SK-N-SH (cell line): ENCODE measurements around the gene N4BP2L2. TPM values are rescaled to one million over a fixed set of nuclear protein-coding genes. Genes with fewer than 3 reads are reported as not detected.

Experiments used
- CTCF ChIA-PET: fragments of 300-600, 350-600 bp; formaldehyde crosslinking; extraction: SDS; loops from one replicate; lab custom pipeline; 2021; lab: Yijun Ruan, JAX
- POLR2A ChIA-PET: fragments of 350-600 bp; sonication (Branson Sonifier 250); formaldehyde crosslinking; extraction: SDS; loops from one replicate; lab custom pipeline; 2020; ENCODE audit warnings: antibody characterized with exemption, inconsistent platforms; lab: Yijun Ruan, JAX
- DNase-seq: peaks from one replicate; pipeline ENCODE4 v3.0.0; 2012
- H2AFZ ChIP-seq: fragments of 200-600 bp; sonication (generic); 2 replicates; pipeline ENCODE4 v1.8.1; 2016; ENCODE audit warnings: antibody characterized with exemption, mild to moderate bottlenecking, low read depth
- H3F3A ChIP-seq: fragments of 200-600 bp; sonication (generic); replicated peaks from 2 replicates; pipeline ENCODE3; 2016; ENCODE audit warnings: antibody characterized with exemption, mild to moderate bottlenecking; ENCODE audit not compliant: insufficient read depth
- H3K27ac ChIP-seq, 2 experiments: fragments of 200-500 bp in 1 of 2; fragments of 200-600 bp in 1 of 2; sonication (Bioruptor generic) in 1 of 2; sonication (generic), shearing (Covaris generic) in 1 of 2; 2 replicates each; pipeline versions ENCODE4 v1.5.1 to v1.6.1; 2014 to 2016; ENCODE audit warnings: low read depth in 2 of 2, inconsistent platforms in 1 of 2, low read length in 1 of 2, mild to moderate bottlenecking in 1 of 2, mixed read lengths in 1 of 2
- H3K27me3 ChIP-seq: fragments of 200-600 bp; sonication (generic), shearing (Covaris generic); 2 replicates; pipeline ENCODE4 v1.6.1; 2016; ENCODE audit warnings: mixed run types; ENCODE audit not compliant: insufficient read depth
- H3K36me3 ChIP-seq, 2 experiments: fragments of 200-500 bp in 1 of 2; fragments of 200-600 bp in 1 of 2; sonication (Bioruptor generic) in 1 of 2; sonication (generic) in 1 of 2; replicated peaks in 1 of 2; 2 replicates each; pipeline versions ENCODE3 to v1.5.1; 2014 to 2016; ENCODE audit warnings: low read length in 1 of 2, mild to moderate bottlenecking in 1 of 2; ENCODE audit not compliant: insufficient read depth in 2 of 2, control insufficient read depth in 1 of 2
- H3K4me1 ChIP-seq, 2 experiments: fragments of 200-500 bp in 1 of 2; fragments of 200-600 bp in 1 of 2; sonication (Bioruptor generic) in 1 of 2; sonication (generic), shearing (Covaris generic) in 1 of 2; 2 replicates each; pipeline versions ENCODE4 v1.5.1 to v1.6.1; 2014 to 2016; ENCODE audit warnings: low read depth in 1 of 2, low read length in 1 of 2, mixed run types in 1 of 2; ENCODE audit not compliant: insufficient read depth in 2 of 2, control insufficient read depth in 1 of 2
- H3K4me2 ChIP-seq: fragments of 200-600 bp; sonication (generic), shearing (Covaris generic); 2 replicates; pipeline ENCODE4 v1.6.1; 2017; ENCODE audit warnings: mixed run types
- H3K4me3 ChIP-seq, 2 experiments: fragments of 200-500 bp in 1 of 2; fragments of 200-600 bp in 1 of 2; sonication (Bioruptor generic) in 1 of 2; sonication (generic), shearing (Covaris generic) in 1 of 2; 2 replicates each; pipeline versions ENCODE4 v1.5.1 to v1.8.1; 2014 to 2016; ENCODE audit warnings: low read depth in 2 of 2, inconsistent platforms in 1 of 2, low read length in 1 of 2, mild to moderate bottlenecking in 1 of 2, mixed read lengths in 1 of 2, moderate library complexity in 1 of 2
- H3K79me2 ChIP-seq: fragments of 200-600 bp; sonication (generic); 2 replicates; pipeline ENCODE4 v1.8.1; 2017; ENCODE audit warnings: mild to moderate bottlenecking; ENCODE audit not compliant: insufficient read depth
- H3K9ac ChIP-seq: fragments of 200-600 bp; sonication (generic); 2 replicates; pipeline ENCODE4 v1.6.1; 2017; ENCODE audit warnings: mixed run types
- H3K9me2 ChIP-seq: fragments of 200-600 bp; sonication (generic); 2 replicates; pipeline ENCODE4 v1.6.1; 2017; ENCODE audit warnings: mixed run types
- H3K9me3 ChIP-seq: fragments of 200-600 bp; sonication (generic); 2 replicates; pipeline ENCODE4 v1.6.1; 2017; ENCODE audit warnings: mixed run types, mild to moderate bottlenecking, moderate library complexity
- H4K20me1 ChIP-seq: fragments of 200-600 bp; sonication (generic); 2 replicates; pipeline ENCODE4 v1.6.1; 2017; ENCODE audit warnings: mild to moderate bottlenecking, mixed run types; ENCODE audit not compliant: insufficient read depth
- ELF1 ChIP-seq: IDR thresholded peaks from 2 replicates; pipeline ENCODE4 v1.4.0; 2012
- EP300 ChIP-seq, 2 experiments: IDR thresholded peaks; 2 replicates each; pipeline versions ENCODE4 v1.4.0 to v1.6.1; 2012; ENCODE audit warnings: borderline replicate concordance in 1 of 2, low read depth in 1 of 2, low read length in 1 of 2
- EZH2phosphoT487 ChIP-seq: fragments of 200-600 bp; sonication (generic); IDR thresholded peaks from 2 replicates; pipeline ENCODE4 v1.6.1; 2017; ENCODE audit warnings: low read depth, mixed run types, mild to moderate bottlenecking, antibody characterized with exemption, moderate library complexity, borderline replicate concordance
- FOSL2 ChIP-seq: IDR thresholded peaks from 2 replicates; pipeline ENCODE4 v1.4.0; 2012; ENCODE audit warnings: low read depth, mild to moderate bottlenecking, moderate library complexity, borderline replicate concordance
- GABPA ChIP-seq: IDR thresholded peaks from 2 replicates; pipeline ENCODE4 v1.4.0; 2012; ENCODE audit warnings: low read depth, mild to moderate bottlenecking
- GATA2 ChIP-seq: sonication (generic); formaldehyde crosslinking; IDR thresholded peaks from 2 replicates; pipeline ENCODE4 v1.5.0; 2020; ENCODE audit warnings: mild to moderate bottlenecking, missing genetic modification reagents
- JUND ChIP-seq: IDR thresholded peaks from 2 replicates; pipeline ENCODE4 v1.4.0; 2012
- MEF2A ChIP-seq: IDR thresholded peaks from 2 replicates; pipeline ENCODE4 v1.4.0; 2012; ENCODE audit warnings: low read depth, borderline replicate concordance
- MXI1 ChIP-seq: IDR thresholded peaks from 2 replicates; pipeline ENCODE4 v1.6.1; 2012; ENCODE audit warnings: mild to moderate bottlenecking, low read depth, low read length, improper control_type of control experiment
- NFIC ChIP-seq: IDR thresholded peaks from 2 replicates; pipeline ENCODE4 v1.4.0; 2012; ENCODE audit warnings: borderline replicate concordance
- NRF1 ChIP-seq: IDR thresholded peaks from 2 replicates; pipeline ENCODE4 v1.6.1; 2012; ENCODE audit warnings: low read depth, mild to moderate bottlenecking, low read length
- POLR2AphosphoS5 ChIP-seq: IDR thresholded peaks from 2 replicates; pipeline ENCODE4 v1.6.1; 2012; ENCODE audit warnings: low read depth, low read length
- RAD21 ChIP-seq: IDR thresholded peaks from 2 replicates; pipeline ENCODE4 v1.6.1; 2012; ENCODE audit warnings: mild to moderate bottlenecking, low read length
- RCOR1 ChIP-seq: fragments of 150-350 bp; IDR thresholded peaks from 2 replicates; pipeline ENCODE4 v1.6.1; 2017; ENCODE audit warnings: antibody characterized with exemption, low read length
- RFX5 ChIP-seq: IDR thresholded peaks from 2 replicates; pipeline ENCODE4 v1.6.1; 2012; ENCODE audit warnings: mild to moderate bottlenecking, improper control_type of control experiment, low read length
- SIN3A ChIP-seq: IDR thresholded peaks from 2 replicates; pipeline ENCODE4 v1.6.1; 2012; ENCODE audit warnings: low read depth, mild to moderate bottlenecking, low read length, moderate library complexity, borderline replicate concordance
- SMC3 ChIP-seq: IDR thresholded peaks from 2 replicates; pipeline ENCODE4 v1.6.1; 2012; ENCODE audit warnings: low read depth, low read length, improper control_type of control experiment
- TAF1 ChIP-seq: IDR thresholded peaks from 2 replicates; pipeline ENCODE4 v1.6.1; 2012; ENCODE audit warnings: low read depth, mild to moderate bottlenecking, low read length, moderate library complexity, borderline replicate concordance
- TEAD4 ChIP-seq: IDR thresholded peaks from 2 replicates; pipeline ENCODE4 v1.4.0; 2012; ENCODE audit warnings: mild to moderate bottlenecking, borderline replicate concordance; ENCODE audit not compliant: insufficient read depth
- WGBS: methylation state at CpG from one replicate; pipeline ENCODE4 v1.1.6; 2017; ENCODE audit warnings: low lambda C conversion rate; 5-methylcytosine and 5-hydroxymethylcytosine counted together
- polyA plus RNA-seq, 3 experiments: library from polyadenylated mRNA; depleted of rRNA; stranded (reverse); fragments of >200 nt; gene quantifications; 2 replicates each; pipeline ENCODE4 v1.2.3, GENCODE V29; 2012
- TF ChIP-seq, protein P1 (sequence below): fragments of 150-350 bp; IDR thresholded peaks from 2 replicates; pipeline ENCODE4 v1.6.1; 2017; ENCODE audit warnings: antibody characterized with exemption, low read length, low read depth, borderline replicate concordance
- TF ChIP-seq, protein P2 (sequence below): fragments of 200-600 bp; sonication (generic); IDR thresholded peaks from 2 replicates; pipeline ENCODE4 v1.6.1; 2017; ENCODE audit warnings: antibody characterized with exemption, mild to moderate bottlenecking, moderate library complexity
- TF ChIP-seq, protein P3 (sequence below): IDR thresholded peaks from 2 replicates; pipeline ENCODE4 v1.4.0; 2012; ENCODE audit warnings: low read depth
- TF ChIP-seq, protein P4 (sequence below): IDR thresholded peaks from 2 replicates; pipeline ENCODE4; 2012

Gene N4BP2L2
- polyA plus RNA-seq, 1 of the 3 experiments (the other 2 are of a cell fraction): 16.0 TPM

DNA sequence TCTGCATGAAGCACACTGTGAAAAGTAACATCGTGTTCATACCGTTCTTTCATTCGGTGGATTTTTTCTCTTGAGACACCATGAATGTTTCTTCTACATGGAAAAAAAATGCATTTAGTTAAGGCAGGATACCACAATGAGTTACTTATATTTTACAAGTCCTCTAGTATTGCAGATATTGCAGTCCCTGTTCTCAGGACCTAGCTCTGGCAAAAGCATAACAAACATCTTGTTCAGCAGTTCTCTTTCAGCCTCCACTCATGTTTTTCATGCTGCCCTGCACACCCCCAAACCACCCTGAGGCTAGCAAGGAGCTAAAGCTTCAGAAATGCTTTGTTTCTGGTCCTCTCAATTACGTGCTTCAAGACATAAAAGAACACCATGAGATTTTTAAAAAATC lies 135.5 kb downstream of the N4BP2L2 start:
- 98% methylated on average over 4 of the region's 4 CpGs for WGBS
- H3K4me2 ChIP-seq: no peak overlapping the region
- ChIA-PET CTCF (no interaction called here), POLR2A (no interaction called here)
- H3K4me1 ChIP-seq: no peaks in the 10 kb centered on the region
- H4K20me1 ChIP-seq: no peaks in the 10 kb centered on the region
- H3K9ac ChIP-seq: no peak overlapping the region
- H3K27me3 ChIP-seq: no peaks in the 10 kb centered on the region
- DNase-seq: no peak
- H3K9me3 ChIP-seq: no peaks in the 10 kb centered on the region
- H3K9me2 ChIP-seq: no peaks in the 10 kb centered on the region
- H3K4me3 ChIP-seq: no peak overlapping the region
- H2AFZ ChIP-seq: no peak overlapping the region
- no peaks in the 10 kb centered on the region for H3F3A ChIP-seq
- peaks cover 2 to 11% of the 10 kb centered on the region in 2 experiments for H3K36me3 ChIP-seq
- no peak for TF ChIP-seq SMC3
- TF ChIP-seq RFX5: no peak
- TF ChIP-seq, protein P1, sequence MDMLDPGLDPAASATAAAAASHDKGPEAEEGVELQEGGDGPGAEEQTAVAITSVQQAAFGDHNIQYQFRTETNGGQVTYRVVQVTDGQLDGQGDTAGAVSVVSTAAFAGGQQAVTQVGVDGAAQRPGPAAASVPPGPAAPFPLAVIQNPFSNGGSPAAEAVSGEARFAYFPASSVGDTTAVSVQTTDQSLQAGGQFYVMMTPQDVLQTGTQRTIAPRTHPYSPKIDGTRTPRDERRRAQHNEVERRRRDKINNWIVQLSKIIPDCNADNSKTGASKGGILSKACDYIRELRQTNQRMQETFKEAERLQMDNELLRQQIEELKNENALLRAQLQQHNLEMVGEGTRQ: no peak
- TF ChIP-seq, protein P2, sequence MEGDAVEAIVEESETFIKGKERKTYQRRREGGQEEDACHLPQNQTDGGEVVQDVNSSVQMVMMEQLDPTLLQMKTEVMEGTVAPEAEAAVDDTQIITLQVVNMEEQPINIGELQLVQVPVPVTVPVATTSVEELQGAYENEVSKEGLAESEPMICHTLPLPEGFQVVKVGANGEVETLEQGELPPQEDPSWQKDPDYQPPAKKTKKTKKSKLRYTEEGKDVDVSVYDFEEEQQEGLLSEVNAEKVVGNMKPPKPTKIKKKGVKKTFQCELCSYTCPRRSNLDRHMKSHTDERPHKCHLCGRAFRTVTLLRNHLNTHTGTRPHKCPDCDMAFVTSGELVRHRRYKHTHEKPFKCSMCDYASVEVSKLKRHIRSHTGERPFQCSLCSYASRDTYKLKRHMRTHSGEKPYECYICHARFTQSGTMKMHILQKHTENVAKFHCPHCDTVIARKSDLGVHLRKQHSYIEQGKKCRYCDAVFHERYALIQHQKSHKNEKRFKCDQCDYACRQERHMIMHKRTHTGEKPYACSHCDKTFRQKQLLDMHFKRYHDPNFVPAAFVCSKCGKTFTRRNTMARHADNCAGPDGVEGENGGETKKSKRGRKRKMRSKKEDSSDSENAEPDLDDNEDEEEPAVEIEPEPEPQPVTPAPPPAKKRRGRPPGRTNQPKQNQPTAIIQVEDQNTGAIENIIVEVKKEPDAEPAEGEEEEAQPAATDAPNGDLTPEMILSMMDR: no peak
- TF ChIP-seq EZH2phosphoT487: no peak
- no peak for TF ChIP-seq MEF2A
- TF ChIP-seq NRF1: no peak
- TF ChIP-seq TAF1: no peak
- no peak for TF ChIP-seq GATA2
- TF ChIP-seq GABPA: no peak
- no peak for TF ChIP-seq SIN3A
- no peak for TF ChIP-seq MXI1
- no peak for TF ChIP-seq EP300 (IDR thresholded peaks at IDR 0.05; ENCODE audit: borderline replicate concordance in 1 of 2, low read depth in 1 of 2, low read length in 1 of 2)
- TF ChIP-seq, protein P3, sequence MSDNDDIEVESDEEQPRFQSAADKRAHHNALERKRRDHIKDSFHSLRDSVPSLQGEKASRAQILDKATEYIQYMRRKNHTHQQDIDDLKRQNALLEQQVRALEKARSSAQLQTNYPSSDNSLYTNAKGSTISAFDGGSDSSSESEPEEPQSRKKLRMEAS: no peak
- no peaks in the 10 kb centered on the region for H3K79me2 ChIP-seq
- H3K27ac ChIP-seq: no peak overlapping the region

DNA sequence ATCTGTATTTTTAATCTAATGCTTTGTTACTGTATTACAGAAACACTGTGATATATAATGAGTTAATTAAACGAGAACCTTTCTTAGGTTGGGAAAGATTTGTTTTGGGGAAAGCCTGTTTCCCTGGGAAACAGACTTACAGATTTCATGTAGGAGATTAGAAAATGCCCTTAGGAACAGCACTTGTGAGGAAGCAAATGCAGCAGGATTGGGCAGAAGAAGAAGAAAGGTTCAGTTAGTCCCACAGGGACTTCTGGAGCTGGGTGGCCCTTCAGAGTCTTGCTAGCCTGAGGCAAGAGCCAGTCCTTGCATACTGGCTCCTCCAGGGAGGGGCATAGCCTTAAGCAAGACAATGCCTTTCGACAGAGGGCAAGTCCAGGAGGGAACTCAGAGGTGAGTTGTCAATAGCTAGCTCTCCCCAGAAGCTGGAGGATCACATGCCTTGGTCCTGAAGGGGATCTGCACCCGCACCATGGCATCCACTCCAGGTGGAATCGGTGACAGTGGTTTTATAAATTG lies 147.4 kb downstream of the N4BP2L2 start:
- POLR2A ChIA-PET: no interaction called here
- Histone ChIP-seq H3K9me2 (no peaks in the 10 kb centered on the region), H3K4me3 (no peak overlapping the region), H3K9me3 (no peaks in the 10 kb centered on the region), H4K20me1 (no peaks in the 10 kb centered on the region), H2AFZ (no peak overlapping the region), H3K27me3 (no peaks in the 10 kb centered on the region), H3K79me2 (no peaks in the 10 kb centered on the region), H3K4me1 (peaks cover 0 to 4% of the 10 kb centered on the region in 2 experiments; a peak in 1 of 4 replicates), H3K4me2 (no peak overlapping the region), H3K36me3 (peaks cover 10 to 16% of the 10 kb centered on the region in 2 experiments), H3K9ac (no peak overlapping the region), H3K27ac (no peak overlapping the region), H3F3A (no peaks in the 10 kb centered on the region)
- CTCF ChIA-PET: interaction anchor here (0.9 to 1.3 kb wide), 3 partner anchors 10 to 190 kb away, joined by 3 to 4 read pairs (median 3); no protein-coding TSS in a partner anchor
- DNase-seq: no peak
- WGBS: 96% methylated on average over 4 of the region's 4 CpGs
- no peak for TF ChIP-seq FOSL2
- TF ChIP-seq RCOR1: no peak
- TF ChIP-seq ELF1: no peak
- TF ChIP-seq RAD21: no peak
- TF ChIP-seq EZH2phosphoT487: no peak
- no peak for TF ChIP-seq NFIC
- TF ChIP-seq, protein P4, sequence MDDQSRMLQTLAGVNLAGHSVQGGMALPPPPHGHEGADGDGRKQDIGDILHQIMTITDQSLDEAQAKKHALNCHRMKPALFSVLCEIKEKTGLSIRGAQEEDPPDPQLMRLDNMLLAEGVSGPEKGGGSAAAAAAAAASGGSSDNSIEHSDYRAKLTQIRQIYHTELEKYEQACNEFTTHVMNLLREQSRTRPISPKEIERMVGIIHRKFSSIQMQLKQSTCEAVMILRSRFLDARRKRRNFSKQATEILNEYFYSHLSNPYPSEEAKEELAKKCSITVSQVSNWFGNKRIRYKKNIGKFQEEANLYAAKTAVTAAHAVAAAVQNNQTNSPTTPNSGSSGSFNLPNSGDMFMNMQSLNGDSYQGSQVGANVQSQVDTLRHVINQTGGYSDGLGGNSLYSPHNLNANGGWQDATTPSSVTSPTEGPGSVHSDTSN: no peak
- TF ChIP-seq, protein P2: no peak
- no peak for TF ChIP-seq TEAD4
- no peak for TF ChIP-seq POLR2AphosphoS5
- TF ChIP-seq RFX5: no peak
- TF ChIP-seq, protein P3: no peak
- no peak for TF ChIP-seq JUND
